Right atrium auricular region (tissue), 2 donors: ENCODE results near the gene CRYGS. TPM values are rescaled to one million over a fixed set of nuclear protein-coding genes. Genes with fewer than 3 reads are reported as not detected.
A peak's percentile ranks its signal among the peaks of the same experiment; 100 is the strongest.

ENCODE experiments used
- DNase-seq: peaks from one replicate; pipeline ENCODE4 v3.0.0-alpha.2; 2019; ENCODE audit warnings: low spot score
- H3K27ac ChIP-seq, 2 donors: fragments of 200-600 bp; sonication (generic); 1 replicate in 1 of 2; 2 replicates in 1 of 2; pipeline ENCODE4 v1.5.1; 2016 to 2019
- H3K27me3 ChIP-seq, 2 donors: fragments of 200-600 bp; sonication (generic); one replicate each; pipeline versions ENCODE4 v1.5.1 to v1.6.0; 2017 to 2019
- H3K36me3 ChIP-seq: fragments of 200-600 bp; sonication (generic); one replicate; pipeline ENCODE4 v1.5.1; 2016
- H3K4me1 ChIP-seq, 2 donors: fragments of 200-600 bp; sonication (generic); one replicate each; pipeline versions ENCODE4 v1.5.1 to v1.6.0; 2017 to 2019
- H3K4me3 ChIP-seq, 2 donors: fragments of 200-600 bp; sonication (generic); 1 replicate in 1 of 2; 2 replicates in 1 of 2; pipeline ENCODE4 v1.5.1; 2017 to 2019; ENCODE audit warnings: mild to moderate bottlenecking in 1 of 2, moderate library complexity in 1 of 2
- H3K9me3 ChIP-seq, 2 donors: fragments of 200-600 bp; sonication (generic); one replicate each; pipeline ENCODE4 v1.5.1; 2019
- total RNA-seq, 2 donors: library from RNA; depleted of rRNA; stranded (reverse); fragments of >200 nt; gene quantifications; one replicate each; pipeline ENCODE4 v1.1.0, GENCODE V29; 2016
- TF ChIP-seq, protein P1 (sequence below), 2 donors: fragments of 200-600 bp; sonication (generic); IDR thresholded peaks; one replicate each; pipeline ENCODE4 v1.5.1; 2019; ENCODE audit warnings: antibody characterized with exemption in 2 of 2

The CRYGS gene
- total RNA-seq, 2 donors from 2014 or later = 0.67 TPM; not detected in 1

GRCh38 chr3:186580785-186581184 is 36.6 kb upstream of the CRYGS start:
- DNase-seq = no peak
- no peak overlapping the region for H3K4me3 ChIP-seq
- H3K36me3 ChIP-seq = peaks cover 98% of the 10 kb centered on the region
- H3K9me3 ChIP-seq = no peaks in the 10 kb centered on the region
- H3K27me3 ChIP-seq = no peaks in the 10 kb centered on the region
- H3K27ac ChIP-seq = no peak overlapping the region
- TF ChIP-seq, protein P1, sequence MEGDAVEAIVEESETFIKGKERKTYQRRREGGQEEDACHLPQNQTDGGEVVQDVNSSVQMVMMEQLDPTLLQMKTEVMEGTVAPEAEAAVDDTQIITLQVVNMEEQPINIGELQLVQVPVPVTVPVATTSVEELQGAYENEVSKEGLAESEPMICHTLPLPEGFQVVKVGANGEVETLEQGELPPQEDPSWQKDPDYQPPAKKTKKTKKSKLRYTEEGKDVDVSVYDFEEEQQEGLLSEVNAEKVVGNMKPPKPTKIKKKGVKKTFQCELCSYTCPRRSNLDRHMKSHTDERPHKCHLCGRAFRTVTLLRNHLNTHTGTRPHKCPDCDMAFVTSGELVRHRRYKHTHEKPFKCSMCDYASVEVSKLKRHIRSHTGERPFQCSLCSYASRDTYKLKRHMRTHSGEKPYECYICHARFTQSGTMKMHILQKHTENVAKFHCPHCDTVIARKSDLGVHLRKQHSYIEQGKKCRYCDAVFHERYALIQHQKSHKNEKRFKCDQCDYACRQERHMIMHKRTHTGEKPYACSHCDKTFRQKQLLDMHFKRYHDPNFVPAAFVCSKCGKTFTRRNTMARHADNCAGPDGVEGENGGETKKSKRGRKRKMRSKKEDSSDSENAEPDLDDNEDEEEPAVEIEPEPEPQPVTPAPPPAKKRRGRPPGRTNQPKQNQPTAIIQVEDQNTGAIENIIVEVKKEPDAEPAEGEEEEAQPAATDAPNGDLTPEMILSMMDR (IDR thresholded peaks at IDR 0.05) = no peak
- no peaks in the 10 kb centered on the region for H3K4me1 ChIP-seq

- TF ChIP-seq, protein P1 (IDR thresholded peaks at IDR 0.05) = no peak
- no peaks in the 10 kb centered on the region for H3K9me3 ChIP-seq
- no peak overlapping the region for H3K4me3 ChIP-seq
- H3K27me3 ChIP-seq = no peaks in the 10 kb centered on the region
- peaks cover 0 to 7% of the 10 kb centered on the region in 2 donors for H3K4me1 ChIP-seq
- H3K27ac ChIP-seq = no peak overlapping the region
- DNase-seq = no peak
- peaks cover 71% of the 10 kb centered on the region for H3K36me3 ChIP-seq
These were observed 33.3 kb upstream of the CRYGS start for GRCh38 chr3:186577521-186577920.

DNA sequence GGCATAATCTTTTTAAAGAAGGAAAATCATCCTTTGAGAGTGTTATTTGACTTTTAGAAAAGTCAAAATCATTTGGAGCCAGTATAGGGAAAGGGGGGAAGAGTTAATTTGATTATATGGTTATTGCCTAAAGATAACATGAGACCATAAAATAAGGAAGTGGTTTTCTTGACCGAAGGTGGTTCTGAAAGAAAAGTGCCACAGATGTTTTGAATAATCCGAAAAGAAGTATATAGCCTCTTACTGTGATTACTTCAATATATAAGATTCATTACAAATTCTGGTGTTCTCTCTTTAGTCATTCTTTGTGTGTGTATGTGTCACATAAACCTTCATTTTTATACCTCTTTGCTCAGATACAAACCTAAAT is 27.4 kb upstream of the CRYGS start:
- Histone ChIP-seq H3K4me3 (peak overlapping the region in 1 of 2 donors; percentile 92), H3K27me3 (no peaks in the 10 kb centered on the region), H3K27ac (no peak overlapping the region), H3K4me1 (peaks cover 0 to 35% of the 10 kb centered on the region in 2 donors), H3K36me3 (peaks cover 14% of the 10 kb centered on the region), H3K9me3 (no peaks in the 10 kb centered on the region)
- TF ChIP-seq, protein P1 (IDR thresholded peaks at IDR 0.05) = no peak
- no peak for DNase-seq

DNA sequence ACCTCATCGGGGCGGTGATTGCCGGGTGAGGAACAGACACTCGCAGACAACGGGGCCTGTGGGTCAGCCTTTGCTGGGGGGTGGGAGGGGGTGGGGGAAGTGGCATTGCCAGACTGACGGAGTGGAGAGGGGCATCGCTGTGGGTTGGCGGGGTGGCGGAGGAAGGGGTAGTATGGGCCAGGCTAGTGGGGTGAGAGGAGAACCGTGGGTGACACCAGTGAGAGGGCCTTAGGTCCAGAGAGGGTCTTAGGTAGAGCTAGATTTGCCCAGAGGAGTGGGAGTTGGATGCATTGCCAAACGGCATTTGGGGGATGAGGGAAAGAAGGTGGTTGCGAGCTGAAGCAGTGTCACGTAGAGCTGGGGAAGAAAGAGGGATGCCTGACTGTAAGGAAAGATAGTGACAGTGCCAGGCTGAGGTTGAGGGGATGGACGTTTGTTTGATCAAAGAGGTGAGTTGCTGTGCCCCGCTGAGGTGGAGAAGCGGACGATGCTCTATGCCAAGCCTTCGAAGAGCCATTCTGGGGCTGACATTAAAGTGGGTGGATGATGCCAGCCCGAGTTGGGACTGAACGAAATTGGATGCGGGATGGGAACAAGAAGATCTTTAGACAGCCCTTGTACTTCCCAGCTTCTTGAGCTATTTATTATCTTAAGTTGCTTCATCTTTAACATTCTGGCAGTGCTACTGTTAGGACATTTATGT is 26.9 kb upstream of the CRYGS start:
- Histone ChIP-seq H3K36me3 (peaks cover 9% of the 10 kb centered on the region), H3K4me3 (peak overlapping the region; percentile 92 to 98), H3K9me3 (no peaks in the 10 kb centered on the region), H3K27ac (peak overlapping the region; percentile 95 to 96), H3K27me3 (no peaks in the 10 kb centered on the region), H3K4me1 (peaks cover 0 to 41% of the 10 kb centered on the region in 2 donors)
- TF ChIP-seq, protein P1 (IDR thresholded peaks at IDR 0.05) = no peak
- no peak for DNase-seq

DNA sequence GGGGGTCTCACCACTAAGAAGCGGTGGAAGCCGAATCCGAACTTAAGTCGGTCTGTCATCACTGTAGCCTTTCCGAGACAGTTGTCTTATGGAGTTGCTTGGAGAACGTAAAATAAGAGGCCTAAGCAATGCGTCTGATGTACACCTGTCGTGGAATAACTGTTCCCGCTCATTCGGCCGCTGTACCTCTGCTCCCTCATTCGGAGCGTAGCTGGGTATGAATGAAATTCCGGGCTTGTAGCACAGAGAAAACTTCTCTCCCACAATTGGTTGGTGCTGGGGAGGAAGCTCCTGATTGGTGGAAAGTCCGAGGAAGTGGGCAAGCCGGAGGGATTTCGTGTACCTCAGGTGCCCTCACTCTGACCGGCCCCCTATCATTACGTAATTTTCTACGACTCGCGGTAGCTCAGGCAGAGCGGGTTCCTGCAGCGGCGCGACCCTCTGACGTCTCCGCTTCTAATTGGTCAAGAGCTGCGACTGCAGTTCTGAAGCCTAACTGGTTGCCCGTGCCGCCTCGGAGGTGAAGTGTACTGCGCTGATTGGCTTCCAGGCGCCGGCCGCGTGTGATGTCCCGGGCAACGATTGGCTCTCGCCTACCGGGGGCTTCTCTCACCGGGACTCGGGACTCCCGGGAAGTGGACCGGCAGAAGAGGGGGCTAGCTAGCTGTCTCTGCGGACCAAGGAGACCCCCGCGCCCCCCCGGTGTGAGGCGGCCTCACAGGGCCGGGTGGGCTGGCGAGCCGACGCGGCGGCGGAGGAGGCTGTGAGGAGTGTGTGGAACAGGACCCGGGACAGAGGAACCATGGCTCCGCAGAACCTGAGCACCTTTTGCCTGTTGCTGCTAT is 26.1 kb upstream of the CRYGS start, which contains the start of gene DNAJB11:
Gene DNAJB11, plus strand, starts transcription at position 625 of the 845 bp plus-strand sequence. Its CDS starts 178 bp downstream, at position 803.
- TF ChIP-seq, protein P1 (IDR thresholded peaks at IDR 0.05) = no peak
- Histone ChIP-seq H3K27ac (peak within 1 kb of the TSS; percentile 95 to 96), H3K36me3 (peaks cover 1% of the 10 kb centered on the region), H3K9me3 (no peaks in the 10 kb centered on the region), H3K4me3 (peak within 1 kb of the TSS; percentile 92 to 98), H3K27me3 (no peaks in the 10 kb centered on the region), H3K4me1 (peaks cover 0 to 44% of the 10 kb centered on the region in 2 donors)
- DNase-seq = peak; percentile 100
